Measurements from ENCODE around the gene GINS3. TPM values are rescaled to one million over a fixed set of nuclear protein-coding genes. Genes with fewer than 3 reads are reported as not detected.

Gene GINS3
- total RNA-seq, 1 experiment from 2014 or later = 15.2 TPM

GRCh38 chr16:58450590-58450989 is 58.3 kb downstream of the GINS3 start:
- POLR2A ChIA-PET = no interaction called here
- CTCF ChIA-PET = no interaction called here
- no TSS peak for BruUV-seq (replicated peaks)

DNA sequence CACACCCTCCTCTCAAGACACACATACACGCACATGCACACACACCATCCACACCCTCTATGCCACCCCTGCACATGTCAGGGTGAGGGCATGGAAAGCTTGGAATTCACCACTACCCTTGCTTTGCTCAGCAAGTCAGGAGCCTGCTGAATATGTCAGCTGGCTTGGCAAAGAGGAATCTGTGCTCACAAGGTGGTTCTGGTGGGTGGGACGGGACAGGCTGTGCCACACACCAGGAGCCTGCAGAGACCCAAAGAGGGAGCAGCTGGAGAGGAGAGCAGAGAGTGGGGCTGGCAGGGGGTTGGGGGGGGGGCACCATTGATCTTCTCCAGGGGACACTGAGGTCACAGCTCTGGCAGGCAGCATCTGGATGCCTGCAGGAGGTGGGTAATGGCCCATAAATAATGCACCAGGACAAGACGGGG is 59.0 kb downstream of the GINS3 start:
- peaks cover 19% of the 10 kb centered on the region for H3K4me1 Mint-ChIP-seq (ENCODE audit: low read depth, unreplicated experiment)
- CTCF ChIA-PET = interaction anchor here (1.2 kb wide), 1 partner anchor 37 kb away, joined by 12 read pairs; no protein-coding TSS in a partner anchor
- H3K4me3 ChIP-seq (ENCODE audit: low read depth, low read length) = no peak overlapping the region
- no peak for DNase-seq
- peaks cover 26% of the 10 kb centered on the region for H3K4me1 ChIP-seq
- no peak for TF ChIP-seq CTCF (IDR thresholded peaks at IDR 0.05; ENCODE audit: insufficient read depth in 1 of 2, low read depth in 1 of 2, low read length in 1 of 2, severe bottlenecking in 1 of 2, unreplicated experiment in 1 of 2)
- no peak overlapping the region for H3K27ac Mint-ChIP-seq (ENCODE audit: unreplicated experiment)
- H3K27me3 Mint-ChIP-seq (ENCODE audit: insufficient read depth, unreplicated experiment) = no peaks in the 10 kb centered on the region
- BruUV-seq (replicated peaks) = no TSS peak
- no peaks in the 10 kb centered on the region for H3K9me3 Mint-ChIP-seq (ENCODE audit: unreplicated experiment)
- H3K9me3 ChIP-seq = no peaks in the 10 kb centered on the region
- H3K36me3 ChIP-seq (ENCODE audit: control insufficient read depth, insufficient read depth, low read length) = no peaks in the 10 kb centered on the region
- H3K27me3 ChIP-seq (replicated peaks; ENCODE audit: control insufficient read depth, insufficient read depth, low read length) = no peaks in the 10 kb centered on the region
- no peak overlapping the region for H3K4me3 Mint-ChIP-seq (ENCODE audit: unreplicated experiment)
- POLR2A ChIA-PET = no interaction called here
- intact Hi-C loops (cut with micrococcal nuclease; ENCODE audit: unreplicated experiment) = no loop called here
- H3K36me3 Mint-ChIP-seq (ENCODE audit: insufficient read depth, unreplicated experiment) = no peaks in the 10 kb centered on the region

More at GRCh38 chr16:58450590-58450989, 58.3 kb downstream of the GINS3 start:
- H3K27me3 Mint-ChIP-seq (ENCODE audit: insufficient read depth, unreplicated experiment) = no peaks in the 10 kb centered on the region
- H3K4me3 Mint-ChIP-seq (ENCODE audit: unreplicated experiment) = no peak overlapping the region
- H3K27me3 ChIP-seq (replicated peaks; ENCODE audit: control insufficient read depth, insufficient read depth, low read length) = no peaks in the 10 kb centered on the region
- H3K36me3 ChIP-seq (ENCODE audit: control insufficient read depth, insufficient read depth, low read length) = no peaks in the 10 kb centered on the region
- no peaks in the 10 kb centered on the region for H3K36me3 Mint-ChIP-seq (ENCODE audit: insufficient read depth, unreplicated experiment)
- H3K4me3 ChIP-seq (ENCODE audit: low read depth, low read length) = no peak overlapping the region
- H3K27ac Mint-ChIP-seq (ENCODE audit: unreplicated experiment) = no peak overlapping the region
- H3K4me1 ChIP-seq = peaks cover 19% of the 10 kb centered on the region
- no peaks in the 10 kb centered on the region for H3K9me3 ChIP-seq
- intact Hi-C loops (cut with micrococcal nuclease; ENCODE audit: unreplicated experiment) = no loop called here
- peaks cover 17% of the 10 kb centered on the region for H3K4me1 Mint-ChIP-seq (ENCODE audit: low read depth, unreplicated experiment)
- no peak for TF ChIP-seq CTCF (IDR thresholded peaks at IDR 0.05; ENCODE audit: insufficient read depth in 1 of 2, low read depth in 1 of 2, low read length in 1 of 2, severe bottlenecking in 1 of 2, unreplicated experiment in 1 of 2)
- no peaks in the 10 kb centered on the region for H3K9me3 Mint-ChIP-seq (ENCODE audit: unreplicated experiment)
- DNase-seq = no peak

DNA sequence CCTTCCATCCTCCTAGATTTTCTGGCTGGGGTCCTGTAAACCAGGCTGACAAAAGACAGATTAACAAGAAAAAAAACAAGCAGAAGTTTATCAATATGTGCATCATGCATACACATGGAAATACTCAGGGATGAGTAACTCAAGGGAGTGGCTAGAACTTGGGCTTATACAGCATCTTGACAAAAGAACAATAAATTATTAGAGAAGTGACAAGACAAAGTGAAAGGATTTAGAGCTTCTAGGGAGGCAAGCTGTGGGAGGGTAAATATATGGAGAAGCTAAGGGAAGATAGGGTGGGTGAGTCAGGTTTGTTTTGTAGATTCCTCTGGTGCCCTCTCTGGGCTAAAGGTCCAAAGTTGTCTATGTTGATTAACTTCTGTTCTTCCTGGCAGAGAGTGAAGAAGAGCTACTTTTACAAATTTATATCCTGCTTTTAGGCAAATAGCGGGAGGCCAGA is 59.7 kb downstream of the GINS3 start:
- DNase-seq = peak in 1 of 2 experiments; percentile 49
- Mint-ChIP-seq H3K4me1 (ENCODE audit: low read depth, unreplicated experiment) (peaks cover 25% of the 10 kb centered on the region), H3K27me3 (ENCODE audit: insufficient read depth, unreplicated experiment) (no peaks in the 10 kb centered on the region), H3K9me3 (ENCODE audit: unreplicated experiment) (no peaks in the 10 kb centered on the region), H3K36me3 (ENCODE audit: insufficient read depth, unreplicated experiment) (no peaks in the 10 kb centered on the region), H3K4me3 (ENCODE audit: unreplicated experiment) (no peak overlapping the region), H3K27ac (ENCODE audit: unreplicated experiment) (no peak overlapping the region)
- intact Hi-C loops (cut with micrococcal nuclease; ENCODE audit: unreplicated experiment) = loop anchor here (1.0 kb wide), 1 partner anchor 113 kb away; no protein-coding TSS in a partner anchor
- peaks cover 33% of the 10 kb centered on the region for H3K4me1 ChIP-seq
- H3K4me3 ChIP-seq (ENCODE audit: low read depth, low read length) = no peak overlapping the region
- no peaks in the 10 kb centered on the region for H3K36me3 ChIP-seq (ENCODE audit: control insufficient read depth, insufficient read depth, low read length)
- H3K9me3 ChIP-seq = no peaks in the 10 kb centered on the region
- ChIA-PET CTCF (interaction anchor here (0.5 to 1.2 kb wide), 8 partner anchors 16 to 281 kb away, joined by 3 to 12 read pairs (median 3); no protein-coding TSS in a partner anchor), POLR2A (interaction anchor here (1.1 kb wide), 1 partner anchor 323 kb away, joined by 4 read pairs; the partner anchor contains the start of gene CFAP20)
- no peaks in the 10 kb centered on the region for H3K27me3 ChIP-seq (replicated peaks; ENCODE audit: control insufficient read depth, insufficient read depth, low read length)
- BruUV-seq (replicated peaks) = no TSS peak
- no peak for TF ChIP-seq CTCF (IDR thresholded peaks at IDR 0.05; ENCODE audit: insufficient read depth in 1 of 2, low read depth in 1 of 2, low read length in 1 of 2, severe bottlenecking in 1 of 2, unreplicated experiment in 1 of 2)
